NCI-H1105 treated with DMSO at 0.1 percent for 48 hours (cell line): Measurements from ENCODE around the gene FRMD5.

ENCODE experiments used
- DNase-seq: peaks from one replicate; lab custom pipeline; 2025; lab: John Stamatoyannopoulos, UW

The FRMD5 gene

GRCh38 chr15:43923553-43923952 is 271.5 kb downstream of the FRMD5 start:
- DNase-seq, result no peak

DNA sequence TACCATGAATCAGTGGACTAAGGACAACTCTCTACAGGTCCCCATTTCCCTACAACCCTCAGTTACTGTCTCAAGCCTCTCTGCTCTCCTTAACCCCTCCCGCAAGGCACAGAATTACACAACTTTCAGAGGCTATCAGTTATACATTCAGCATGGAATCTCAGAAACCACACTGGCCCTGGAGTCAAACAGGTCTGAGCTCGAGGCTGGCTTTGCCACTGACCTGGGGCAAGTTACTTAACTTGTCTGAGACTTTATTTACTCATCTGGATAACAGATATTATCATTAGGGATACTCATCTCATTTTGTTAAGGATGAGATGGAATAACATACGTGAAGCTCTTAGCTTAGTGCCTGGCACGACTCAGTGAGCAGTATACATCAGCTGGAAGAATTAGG is 273.1 kb downstream of the FRMD5 start:
- DNase-seq, result no peak

DNA sequence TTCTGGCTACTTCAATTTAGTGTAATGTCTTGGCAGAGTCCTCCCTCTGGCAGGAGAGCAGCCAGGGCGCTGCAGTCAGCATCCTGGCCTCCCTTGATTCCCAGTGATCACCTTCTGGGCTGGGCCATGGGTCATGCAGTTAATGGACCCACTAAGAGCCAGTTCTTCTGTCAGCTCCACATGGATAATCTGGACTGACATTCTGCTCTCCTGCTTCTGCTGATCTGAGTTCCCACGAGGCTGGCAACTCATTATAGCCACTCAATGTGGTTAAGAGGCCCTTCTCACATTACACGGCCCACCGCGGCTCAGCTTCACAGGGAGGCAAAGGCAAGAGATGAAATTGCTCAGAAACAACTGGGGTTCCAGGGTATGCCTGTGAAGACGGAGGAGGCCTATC is 274.3 kb downstream of the FRMD5 start:
- DNase-seq, result peak; percentile 30

DNA sequence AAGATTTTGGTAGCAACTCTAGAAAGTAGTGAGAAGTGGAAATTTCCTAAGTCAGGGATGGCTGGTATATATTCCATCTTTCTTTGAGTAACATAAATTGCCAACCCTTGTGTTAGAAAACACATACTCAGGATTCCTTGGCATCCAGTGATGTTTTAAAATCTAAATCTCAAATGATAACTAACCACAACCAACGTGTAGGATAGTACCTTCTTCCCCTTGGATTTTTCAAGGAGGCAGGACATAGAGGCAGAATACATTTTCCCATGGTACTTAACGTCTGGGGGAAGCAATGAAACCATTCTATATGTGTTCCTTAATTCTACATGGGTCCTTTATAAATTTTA is 274.8 kb downstream of the FRMD5 start:
- DNase-seq, result no peak

GRCh38 chr15:43919540-43920253 is 275.4 kb downstream of the FRMD5 start:
- DNase-seq, result no peak

- DNase-seq, result no peak
Measured at GRCh38 chr15:43918717-43919116, 276.4 kb downstream of the FRMD5 start.

- no peak for DNase-seq
Measured at GRCh38 chr15:43916326-43916660, 278.8 kb downstream of the FRMD5 start.

GRCh38 chr15:43915631-43916325 is 279.3 kb downstream of the FRMD5 start:
- DNase-seq, result no peak

DNA sequence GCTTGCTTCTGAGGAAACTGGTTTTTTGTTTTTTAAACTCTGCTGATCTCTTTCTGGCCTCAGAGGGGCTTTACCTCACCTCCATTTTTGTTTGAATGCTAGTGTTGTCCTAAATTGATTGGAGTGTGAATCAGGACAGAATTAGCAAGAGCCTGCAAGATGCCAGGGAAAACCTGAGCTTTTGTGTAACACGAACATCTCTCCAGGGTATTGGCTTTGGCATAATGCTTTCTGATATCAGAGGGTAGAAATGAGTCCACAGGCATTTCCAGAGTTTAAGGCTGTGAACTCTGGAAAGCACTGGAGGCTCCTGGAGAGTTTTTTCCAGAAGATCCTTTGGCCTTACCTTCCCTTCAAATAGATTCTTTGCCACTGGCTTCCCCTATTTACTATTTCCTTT is 281.1 kb downstream of the FRMD5 start:
- no peak for DNase-seq

GRCh38 chr15:43913026-43913780 is 281.9 kb downstream of the FRMD5 start:
- DNase-seq, result no peak

- DNase-seq, result no peak
Measured at GRCh38 chr15:43912208-43912607, 282.9 kb downstream of the FRMD5 start.

DNA sequence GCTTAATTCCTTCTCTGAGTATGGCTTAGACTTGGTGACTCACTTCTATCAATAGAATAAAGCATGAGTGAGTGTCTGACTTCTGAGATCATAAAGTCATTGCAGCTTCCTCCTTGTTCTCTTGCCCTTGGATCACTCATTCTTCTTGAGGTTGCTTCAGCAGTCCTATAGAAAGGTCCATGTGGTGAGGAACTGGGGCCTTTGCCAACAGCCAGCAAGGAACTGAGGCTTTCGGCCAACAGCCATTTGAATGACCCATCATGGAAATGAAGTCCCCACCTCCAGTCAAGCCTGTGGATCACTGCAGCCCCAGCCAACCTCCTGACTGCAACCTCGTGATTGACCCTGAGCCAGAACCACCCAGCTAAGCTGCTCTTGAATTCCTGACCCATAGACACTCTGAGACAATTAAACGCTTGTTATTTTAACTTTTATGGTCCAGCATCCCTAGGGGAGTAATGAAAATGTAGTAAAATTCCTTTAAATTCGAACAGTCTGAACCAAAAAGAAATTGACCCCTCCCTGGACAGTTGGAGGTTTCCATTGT is 283.8 kb downstream of the FRMD5 start:
- no peak for DNase-seq

DNA sequence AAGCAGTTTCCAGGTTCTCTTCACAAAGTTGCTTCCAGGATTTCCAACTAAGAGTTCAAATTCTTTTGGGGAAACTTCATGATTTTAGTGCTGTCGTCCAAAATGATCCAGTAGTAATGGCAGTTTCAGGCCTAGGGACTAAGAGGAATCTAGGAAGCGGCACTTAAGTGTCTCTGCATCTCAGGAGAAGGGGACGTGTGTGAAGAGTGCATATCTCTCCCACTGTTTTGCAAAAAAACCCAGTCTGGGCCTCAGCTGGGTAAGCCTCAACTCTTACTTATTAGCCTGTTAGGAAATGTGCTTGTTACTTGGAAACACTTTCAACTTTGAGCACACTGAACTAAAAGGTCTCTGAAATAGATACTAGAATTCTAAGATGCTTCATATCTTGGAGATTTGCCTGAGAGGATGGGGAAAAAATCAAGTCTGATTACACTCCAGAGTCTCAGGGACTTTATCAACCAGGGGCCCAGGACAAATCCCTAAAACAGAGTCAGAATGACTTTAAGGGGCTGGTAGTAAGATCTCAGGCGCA is 286.5 kb downstream of the FRMD5 start:
- no peak for DNase-seq

DNA sequence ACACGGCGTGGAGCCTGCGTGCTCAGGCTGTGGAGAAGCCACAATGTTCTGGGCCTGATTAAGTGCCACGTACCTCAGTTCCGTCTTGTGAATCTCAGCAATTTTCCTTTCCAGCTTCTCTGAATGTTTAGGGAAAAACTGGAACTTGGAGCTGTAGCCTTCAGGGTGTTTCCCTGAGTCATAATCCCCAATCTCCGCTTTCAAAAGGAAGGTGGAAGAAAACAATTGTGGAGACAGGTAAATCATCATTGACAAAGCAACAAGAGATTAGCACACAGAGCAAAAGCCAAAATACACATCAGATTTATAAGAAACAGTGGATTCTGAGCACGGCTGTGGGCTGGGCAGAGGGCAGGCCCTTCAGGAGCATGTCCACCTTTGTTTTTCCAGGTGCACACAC is 289.3 kb downstream of the FRMD5 start:
- DNase-seq, result no peak

GRCh38 chr15:43903864-43904290 is 291.2 kb downstream of the FRMD5 start:
- DNase-seq, result peak; percentile 30

GRCh38 chr15:43901495-43901894 is 293.6 kb downstream of the FRMD5 start:
- DNase-seq, result no peak

DNA sequence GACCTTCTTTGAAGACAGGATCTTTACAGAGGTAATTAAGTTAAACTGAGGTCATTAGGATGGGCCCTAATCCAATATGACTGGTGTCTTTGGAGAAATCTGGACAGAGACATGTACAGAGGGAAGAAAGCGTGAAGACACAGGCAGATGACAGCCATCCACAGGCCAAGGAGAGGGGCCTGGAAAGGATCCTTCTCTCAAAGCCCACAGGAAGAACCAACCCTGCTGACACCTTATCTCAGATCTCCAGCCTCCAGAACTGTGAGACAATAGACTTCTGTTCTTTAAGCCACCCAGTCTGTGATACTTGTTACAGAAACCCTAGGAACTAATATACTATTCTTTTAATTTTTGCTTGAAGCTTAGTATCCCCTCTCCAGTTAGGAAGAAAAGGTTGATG is 294.1 kb downstream of the FRMD5 start:
- no peak for DNase-seq

- DNase-seq, result no peak
Measured at GRCh38 chr15:43899928-43900327, 295.1 kb downstream of the FRMD5 start.

GRCh38 chr15:43898891-43899290 is 296.2 kb downstream of the FRMD5 start:
- no peak for DNase-seq

GRCh38 chr15:43896543-43896942 is 298.5 kb downstream of the FRMD5 start:
- DNase-seq, result no peak

- no peak for DNase-seq
Measured at GRCh38 chr15:43895586-43895985, 299.5 kb downstream of the FRMD5 start.

DNA sequence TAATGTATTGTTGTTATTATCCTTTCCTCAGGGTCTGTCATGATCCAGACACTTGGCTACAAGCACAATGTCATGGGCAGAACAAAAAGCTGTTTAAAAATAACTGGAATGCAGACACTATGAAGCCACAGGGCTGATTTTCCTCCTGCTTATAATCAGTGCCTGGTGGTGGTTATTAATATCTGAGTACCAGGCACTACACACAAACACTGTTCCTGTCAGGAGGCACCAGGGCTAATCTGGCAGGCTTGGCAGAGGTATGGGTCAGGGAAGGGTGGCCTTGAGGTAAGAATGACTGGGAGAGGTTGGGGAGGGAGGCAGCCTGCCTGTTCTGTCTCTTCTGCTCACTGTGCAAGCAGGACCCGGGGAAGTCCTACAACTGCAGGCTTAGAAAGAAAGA is 301.1 kb downstream of the FRMD5 start:
- no peak for DNase-seq

- no peak for DNase-seq
Measured at GRCh38 chr15:43889042-43889441, 306.0 kb downstream of the FRMD5 start.
